SK-MEL-5 (cell line): Measurements from ENCODE around the gene RFC5. TPM values are rescaled to one million over a fixed set of nuclear protein-coding genes. Genes with fewer than 3 reads are reported as not detected.
A peak's percentile ranks its signal among the peaks of the same experiment; 100 is the strongest.

Source experiments
- DNase-seq: peaks from one replicate; pipeline ENCODE4 v3.0.0-alpha.2; 2016; ENCODE audit warnings: low read depth, low spot score
- in situ Hi-C: cut with HindIII; loops from 2 replicates; pipeline ENCODE4 v1.10.0; 2016; ENCODE audit warnings: low sequenced_read_pairs, high pct_unique_total_duplicates, low pct_unique_long_range_greater_than_20kb
- total RNA-seq: library from RNA; depleted of rRNA; stranded (reverse); fragments of >200 nt; shearing (Covaris generic); gene quantifications from 2 replicates; pipeline ENCODE4 v1.2.3, GENCODE V29; 2014

The RFC5 gene
- total RNA-seq, 1 experiment from 2014 or later, result 43.3 TPM

DNA sequence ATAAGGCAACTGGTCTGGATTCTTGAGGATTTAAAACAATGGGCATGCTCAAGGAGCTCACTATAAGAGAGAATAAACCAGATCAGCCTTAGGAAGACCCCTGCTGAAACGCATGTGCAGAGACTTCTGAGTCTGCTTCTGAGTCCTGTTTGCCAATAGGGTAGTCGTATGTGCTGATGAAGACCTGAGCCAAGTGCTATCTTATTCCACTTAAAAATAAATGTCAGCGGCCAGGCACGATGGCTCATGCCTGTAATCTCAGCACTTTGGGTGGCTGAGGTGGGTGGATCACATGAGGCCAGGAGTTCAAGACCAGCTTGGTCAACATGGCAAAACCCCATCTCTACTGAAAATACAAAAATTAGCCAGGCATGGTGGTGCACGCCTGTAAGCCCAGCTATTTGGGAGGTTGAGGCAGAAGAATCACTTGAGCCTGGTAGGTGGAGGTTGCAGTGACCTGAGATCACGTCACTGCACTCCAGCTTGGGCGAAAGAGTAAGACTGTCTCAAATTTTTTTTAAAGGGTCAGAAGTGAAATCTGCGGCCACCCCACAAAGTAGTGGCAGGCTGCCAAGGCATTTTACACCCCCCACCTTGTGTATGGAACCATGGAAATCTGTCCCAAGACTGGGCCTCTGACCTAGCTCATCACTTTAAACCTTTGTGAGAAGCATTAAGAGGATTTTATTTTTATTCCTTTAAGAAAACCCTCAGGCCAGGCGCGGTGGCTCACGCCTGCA, 20.3 kb downstream of the RFC5 start:
- no peak for DNase-seq
- in situ Hi-C loops, result no loop called here

DNA sequence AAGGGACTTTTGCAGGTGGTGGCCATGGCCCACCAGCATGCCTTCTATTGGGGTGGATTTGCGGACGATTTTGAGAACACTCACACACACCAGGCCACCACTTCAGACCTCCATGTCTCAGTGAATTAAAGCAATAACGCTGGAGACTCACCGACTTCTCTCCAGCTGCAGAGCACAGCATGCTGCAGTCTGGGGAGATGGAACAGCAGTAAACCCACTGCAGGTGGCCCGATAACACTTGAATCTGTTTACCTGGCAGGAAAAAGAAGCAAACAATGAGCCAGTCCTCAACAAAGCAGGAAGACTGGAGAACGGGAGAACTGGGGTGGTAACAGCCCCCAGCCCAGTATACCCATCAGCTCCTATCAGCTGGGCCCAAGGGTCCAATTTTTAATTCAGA, 21.6 kb downstream of the RFC5 start:
- DNase-seq, result no peak
- in situ Hi-C loops, result no loop called here

DNA sequence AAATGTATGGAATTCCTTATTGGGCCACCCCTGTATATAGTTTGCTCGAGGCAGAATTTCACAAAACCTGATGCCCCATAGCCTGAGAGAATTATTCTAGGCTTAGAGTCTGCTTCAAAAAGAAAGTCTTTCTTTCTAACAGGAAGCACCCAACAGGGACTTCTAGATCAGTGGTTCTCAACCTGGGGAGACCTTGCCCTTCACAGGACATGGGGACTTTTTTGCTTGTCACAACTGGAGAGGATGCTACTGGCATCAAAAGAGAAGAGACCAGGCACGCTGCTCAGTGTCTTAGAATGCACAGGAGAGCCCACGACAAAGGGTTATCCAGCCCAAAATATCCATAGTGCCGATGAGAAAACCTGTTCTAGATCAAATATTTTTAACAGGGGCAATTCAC, 25.6 kb downstream of the RFC5 start:
- in situ Hi-C loops, result no loop called here
- DNase-seq, result no peak

DNA sequence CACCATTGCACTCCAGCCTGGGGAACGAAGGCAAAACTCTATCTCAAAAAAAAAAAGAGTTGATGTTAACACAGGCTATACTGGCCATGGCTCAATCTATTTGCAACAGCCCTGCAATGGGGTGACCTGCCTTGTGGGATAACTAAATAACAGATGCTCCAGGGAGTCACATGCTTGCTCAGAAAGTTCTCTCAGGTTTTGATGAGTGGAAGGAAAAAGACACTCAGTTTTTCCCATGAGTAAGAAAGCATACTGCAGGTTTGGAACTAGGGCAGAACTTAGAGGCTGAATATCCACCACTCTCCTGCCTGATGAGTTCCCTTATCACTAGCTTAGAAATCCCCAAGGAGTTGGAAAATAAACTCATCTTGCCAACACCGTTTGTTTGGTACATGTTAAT, 27.6 kb downstream of the RFC5 start:
- in situ Hi-C loops, result no loop called here

GRCh38 chr12:118044577-118044976, 28.1 kb downstream of the RFC5 start:
- DNase-seq, result no peak
- in situ Hi-C loops, result no loop called here

More for the DNA sequence above, 27.6 kb downstream of the RFC5 start:
- no peak for DNase-seq

GRCh38 chr12:118046430-118046829, 29.9 kb downstream of the RFC5 start:
- DNase-seq, result no peak
- in situ Hi-C loops, result no loop called here

DNA sequence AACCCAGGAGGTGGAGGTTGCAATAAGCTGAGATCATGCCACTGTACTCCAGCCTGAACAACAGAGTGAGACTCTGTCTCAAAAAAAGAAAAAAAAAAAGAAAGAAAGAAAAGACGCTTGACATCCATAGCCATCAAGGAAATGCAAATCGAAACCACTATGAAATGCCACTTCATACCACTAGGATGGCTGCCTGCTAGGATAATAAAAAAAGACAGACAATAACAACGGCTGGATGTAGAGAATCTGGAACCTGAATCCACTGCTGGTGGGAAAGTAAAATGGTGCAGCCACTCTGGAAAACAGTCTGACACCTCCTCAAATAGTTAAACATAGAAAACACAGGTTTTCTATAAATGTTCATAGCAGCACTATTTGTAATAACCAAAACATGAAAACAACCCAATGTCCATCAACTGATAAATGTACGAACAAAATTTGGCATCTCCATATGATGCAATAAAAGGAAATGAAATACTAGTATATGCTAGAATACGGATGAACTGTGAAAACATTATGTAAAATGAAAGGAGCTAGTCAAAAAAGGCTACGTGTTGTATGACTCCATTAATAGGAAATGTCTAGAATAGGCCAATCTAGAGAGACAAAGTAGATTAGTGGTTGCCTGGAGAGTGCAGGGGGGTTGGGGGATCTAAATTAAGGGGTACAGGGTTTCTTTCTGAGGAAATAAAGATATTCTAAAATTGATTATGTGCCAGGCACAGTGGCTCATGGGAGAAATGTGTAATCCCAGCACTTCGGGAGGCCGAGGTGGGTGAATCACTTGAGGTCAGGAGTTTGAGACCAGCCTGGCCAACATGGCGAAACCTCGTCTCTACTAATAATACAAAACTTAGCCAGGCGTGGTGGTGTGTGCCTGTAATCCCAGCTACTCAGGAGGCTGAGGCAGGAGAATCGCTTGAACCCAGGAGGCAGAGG, 34.7 kb downstream of the RFC5 start:
- in situ Hi-C loops, result no loop called here
- DNase-seq, result no peak

DNA sequence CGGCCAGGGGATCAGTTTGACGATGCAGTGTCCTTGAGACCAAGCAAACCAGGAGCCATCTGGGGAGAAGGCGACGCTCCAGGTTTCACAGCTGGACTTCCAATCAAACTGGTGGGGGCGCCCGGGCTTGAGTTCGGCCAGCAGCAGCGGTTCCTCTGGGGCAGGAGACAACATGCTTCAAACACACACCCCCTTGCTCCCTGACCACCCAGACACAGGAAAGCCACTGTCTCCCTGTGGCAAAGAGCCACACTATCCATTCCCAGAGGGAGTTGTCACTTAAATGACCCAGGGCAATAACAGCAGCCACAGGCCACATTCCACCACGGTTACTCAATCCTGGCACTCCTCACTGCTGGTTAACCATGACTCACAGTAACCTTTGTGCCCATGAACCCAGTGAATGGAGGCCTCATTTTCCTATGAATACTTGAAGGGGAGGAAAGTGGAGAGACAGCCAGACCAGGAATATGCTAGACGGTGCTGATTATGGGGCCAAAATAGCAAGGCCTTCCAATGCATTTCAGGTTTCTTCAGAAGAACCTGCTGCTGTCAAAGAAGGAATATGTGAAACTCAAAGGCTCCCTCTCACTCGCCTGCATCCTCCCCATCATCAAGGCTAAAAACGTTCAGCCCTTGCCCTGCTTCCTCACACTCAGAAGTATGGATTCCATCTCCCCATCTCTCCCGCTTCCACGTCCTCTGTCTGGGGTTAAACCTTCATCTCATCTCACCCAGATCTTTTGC, 36.0 kb downstream of the RFC5 start:
- peak; percentile 81 for DNase-seq
- in situ Hi-C loops, result no loop called here

- in situ Hi-C loops, result no loop called here
- DNase-seq, result no peak
Measured at GRCh38 chr12:118053071-118053985, 36.8 kb downstream of the RFC5 start.

- in situ Hi-C loops, result no loop called here
- peak; percentile 84 for DNase-seq
Measured at GRCh38 chr12:118055144-118055557, 38.6 kb downstream of the RFC5 start.

DNA sequence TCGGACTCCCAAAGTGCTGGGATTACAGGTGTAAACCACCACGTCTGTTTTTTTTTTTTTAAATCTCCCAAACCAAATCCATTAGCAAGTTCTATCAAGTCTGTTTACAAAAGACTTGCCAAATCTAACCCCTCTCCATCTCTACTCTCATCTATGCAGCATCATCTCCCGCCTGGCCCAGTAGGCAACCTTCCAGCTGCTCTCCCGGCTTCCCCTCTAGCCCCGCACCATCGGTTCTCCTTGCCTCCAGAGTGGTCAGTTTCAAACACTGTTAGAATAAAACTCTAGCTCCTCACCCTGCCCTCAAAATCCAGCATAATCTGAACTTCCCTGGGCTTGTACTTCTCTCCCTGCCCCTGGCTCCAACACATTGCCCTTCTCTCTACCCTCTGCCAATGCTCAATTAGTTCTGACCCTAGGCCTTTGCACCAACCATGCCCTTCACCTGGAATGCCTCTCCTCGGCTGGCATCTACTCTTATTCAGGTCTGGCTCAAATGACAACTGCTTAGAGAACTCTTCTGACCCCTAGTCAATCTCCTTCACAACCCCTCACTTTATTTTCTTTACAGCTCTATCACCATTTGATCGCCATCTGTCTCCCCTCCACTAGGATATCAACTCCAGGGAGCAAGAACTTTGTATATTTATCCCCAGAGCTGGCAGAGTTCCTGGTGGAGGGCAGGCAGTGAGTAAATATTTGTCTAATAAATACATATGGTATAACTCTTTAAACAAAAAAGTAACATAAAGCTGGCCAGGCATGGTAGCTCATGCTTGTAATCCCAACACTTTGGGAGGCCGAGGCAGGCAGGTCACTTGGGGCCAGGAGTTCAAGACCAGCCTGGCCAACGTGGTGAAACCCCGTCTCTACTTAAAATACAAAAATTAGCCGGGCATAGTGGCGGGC, 39.6 kb downstream of the RFC5 start:
- in situ Hi-C loops, result no loop called here
- no peak for DNase-seq

- in situ Hi-C loops, result no loop called here
- DNase-seq, result no peak
Measured at GRCh38 chr12:118058227-118058626, 41.7 kb downstream of the RFC5 start.

GRCh38 chr12:118058881-118059280, 42.4 kb downstream of the RFC5 start:
- in situ Hi-C loops, result no loop called here
- DNase-seq, result no peak

DNA sequence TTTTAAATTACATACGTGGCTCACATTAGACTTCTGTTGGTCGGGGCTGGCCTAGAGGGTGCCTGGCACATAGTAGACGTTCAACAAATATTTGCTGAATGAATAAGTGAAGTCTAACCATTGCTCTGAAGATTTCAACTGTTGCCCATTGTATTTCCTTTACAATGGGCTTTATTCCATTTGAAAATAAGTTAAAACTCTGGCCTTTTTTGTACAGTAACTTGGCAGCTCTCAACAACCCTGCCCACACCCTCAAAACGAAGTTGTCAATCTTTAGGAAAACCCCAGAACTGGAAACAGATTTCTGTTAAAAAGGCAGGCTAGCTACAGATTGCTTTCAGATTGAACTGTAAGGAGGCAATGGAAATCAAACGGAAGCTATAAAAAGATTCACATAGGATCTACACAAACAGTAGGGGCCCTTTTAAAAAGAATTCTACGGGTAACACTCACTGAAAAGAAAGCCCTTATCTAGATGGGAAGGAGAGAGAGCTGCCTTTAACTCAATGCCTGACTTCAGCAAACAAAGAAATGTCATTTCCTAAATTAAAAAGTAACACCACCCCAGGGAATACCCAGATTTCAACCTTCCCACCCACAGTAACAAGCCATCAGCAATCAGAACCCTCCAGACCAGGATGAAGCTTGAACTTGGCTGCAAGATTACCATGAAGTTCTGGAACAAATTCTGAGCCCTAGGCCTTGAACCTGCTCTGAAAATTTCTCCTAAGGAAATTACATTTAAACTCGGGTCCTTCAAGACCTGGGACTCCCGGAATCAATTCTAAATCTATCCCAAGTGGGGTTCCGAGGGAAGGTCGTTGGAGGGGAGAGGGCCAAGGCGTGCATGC, 43.1 kb downstream of the RFC5 start:
- in situ Hi-C loops, result no loop called here

GRCh38 chr12:118060301-118061010, 44.0 kb downstream of the RFC5 start:
- DNase-seq, result peak; percentile 7
- in situ Hi-C loops, result no loop called here

More for the DNA sequence above, 43.1 kb downstream of the RFC5 start:
- DNase-seq, result peak; percentile 33
